Type B pancreatic cell (in vitro differentiated cells): ENCODE results near the gene OSBPL3. TPM values are rescaled to one million over a fixed set of nuclear protein-coding genes. Genes with fewer than 3 reads are reported as not detected.
A peak's percentile ranks its signal among the peaks of the same experiment; 100 is the strongest.

Experiments
- DNase-seq: peaks from one replicate; pipeline ENCODE4 v3.0.0; 2021; ENCODE audit warnings: mixed read lengths; ENCODE audit not compliant: unreplicated experiment; ENCODE audit errors: extremely low spot score
- H3K27ac Mint-ChIP-seq: 2 replicates; pipeline ENCODE4 v1.8.0; 2021; ENCODE audit warnings: mild to moderate bottlenecking, mixed read lengths
- H3K27me3 Mint-ChIP-seq: 2 replicates; pipeline ENCODE4 v1.8.0; 2021; ENCODE audit warnings: mixed read lengths
- H3K36me3 Mint-ChIP-seq: 2 replicates; pipeline ENCODE4 v1.8.0; 2021; ENCODE audit warnings: mixed read lengths
- H3K4me1 Mint-ChIP-seq: one replicate; pipeline ENCODE4 v1.8.0; 2021; ENCODE audit warnings: mixed read lengths; ENCODE audit not compliant: unreplicated experiment
- H3K4me3 Mint-ChIP-seq: 2 replicates; pipeline ENCODE4 v1.8.0; 2021; ENCODE audit warnings: mild to moderate bottlenecking, mixed read lengths
- H3K9me3 Mint-ChIP-seq: 2 replicates; pipeline ENCODE4 v1.8.0; 2021; ENCODE audit warnings: mixed read lengths
- total RNA-seq: library from RNA; stranded (reverse); gene quantifications from 2 replicates; pipeline ENCODE4 v1.2.1, GENCODE V29; 2021; ENCODE audit warnings: low replicate concordance
- TF ChIP-seq, protein P1 (sequence below): fragments of 200-600 bp; sonication (generic); conservative IDR thresholded peaks from 2 replicates; pipeline ENCODE4 v1.5.0; 2021; ENCODE audit warnings: antibody characterized with exemption, mild to moderate bottlenecking

The OSBPL3 gene
- total RNA-seq, 1 donor from 2014 or later = 18.3 TPM

DNA sequence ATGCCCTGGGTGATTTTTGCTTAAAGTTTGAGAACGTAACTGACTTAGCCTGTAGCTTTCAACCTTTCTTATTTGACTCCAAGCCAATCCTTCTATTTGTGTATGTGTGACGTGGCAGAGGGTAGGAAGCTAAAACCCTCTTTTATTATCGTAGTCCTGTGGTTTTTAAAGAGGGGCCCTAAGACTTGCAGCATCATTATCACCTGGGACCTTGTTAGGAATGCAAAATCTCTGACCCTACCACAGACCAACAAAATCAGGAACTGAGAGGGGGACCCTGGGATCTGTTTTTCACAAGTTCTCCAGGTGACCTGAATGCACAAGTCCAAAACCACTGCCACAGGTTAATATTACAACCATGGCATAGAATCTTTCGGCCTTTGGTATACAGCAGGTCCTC is 80.1 kb downstream of the OSBPL3 start:
- TF ChIP-seq, protein P1, sequence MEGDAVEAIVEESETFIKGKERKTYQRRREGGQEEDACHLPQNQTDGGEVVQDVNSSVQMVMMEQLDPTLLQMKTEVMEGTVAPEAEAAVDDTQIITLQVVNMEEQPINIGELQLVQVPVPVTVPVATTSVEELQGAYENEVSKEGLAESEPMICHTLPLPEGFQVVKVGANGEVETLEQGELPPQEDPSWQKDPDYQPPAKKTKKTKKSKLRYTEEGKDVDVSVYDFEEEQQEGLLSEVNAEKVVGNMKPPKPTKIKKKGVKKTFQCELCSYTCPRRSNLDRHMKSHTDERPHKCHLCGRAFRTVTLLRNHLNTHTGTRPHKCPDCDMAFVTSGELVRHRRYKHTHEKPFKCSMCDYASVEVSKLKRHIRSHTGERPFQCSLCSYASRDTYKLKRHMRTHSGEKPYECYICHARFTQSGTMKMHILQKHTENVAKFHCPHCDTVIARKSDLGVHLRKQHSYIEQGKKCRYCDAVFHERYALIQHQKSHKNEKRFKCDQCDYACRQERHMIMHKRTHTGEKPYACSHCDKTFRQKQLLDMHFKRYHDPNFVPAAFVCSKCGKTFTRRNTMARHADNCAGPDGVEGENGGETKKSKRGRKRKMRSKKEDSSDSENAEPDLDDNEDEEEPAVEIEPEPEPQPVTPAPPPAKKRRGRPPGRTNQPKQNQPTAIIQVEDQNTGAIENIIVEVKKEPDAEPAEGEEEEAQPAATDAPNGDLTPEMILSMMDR = no peak
- H3K4me1 Mint-ChIP-seq = no peaks in the 10 kb centered on the region
- no peak overlapping the region for H3K27ac Mint-ChIP-seq
- H3K27me3 Mint-ChIP-seq = no peaks in the 10 kb centered on the region
- H3K9me3 Mint-ChIP-seq = no peaks in the 10 kb centered on the region
- no peaks in the 10 kb centered on the region for H3K36me3 Mint-ChIP-seq
- H3K4me3 Mint-ChIP-seq = no peak overlapping the region
- DNase-seq = no peak

DNA sequence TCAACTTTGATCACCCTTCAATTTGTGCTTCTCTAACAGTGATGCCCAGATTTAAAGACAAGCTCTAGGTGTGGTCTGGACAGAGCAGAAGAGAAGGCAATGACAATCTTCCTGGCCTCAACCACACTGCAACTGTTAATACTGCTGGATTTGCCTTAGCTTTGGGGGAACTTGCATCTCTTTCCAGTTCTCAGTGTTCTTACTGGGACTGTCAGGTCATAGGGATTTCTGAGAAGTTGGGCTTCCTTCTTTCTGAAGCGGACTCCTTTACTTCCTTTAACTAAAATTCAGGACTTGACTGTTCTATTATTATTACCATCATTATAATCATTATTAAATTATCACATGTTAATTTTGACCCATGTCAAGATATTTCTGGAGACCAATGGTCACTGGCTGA is 80.8 kb downstream of the OSBPL3 start:
- Mint-ChIP-seq H3K36me3 (no peaks in the 10 kb centered on the region), H3K9me3 (no peaks in the 10 kb centered on the region), H3K27ac (no peak overlapping the region), H3K27me3 (no peaks in the 10 kb centered on the region), H3K4me1 (no peaks in the 10 kb centered on the region), H3K4me3 (no peak overlapping the region)
- no peak for DNase-seq
- TF ChIP-seq, protein P1 = no peak

DNA sequence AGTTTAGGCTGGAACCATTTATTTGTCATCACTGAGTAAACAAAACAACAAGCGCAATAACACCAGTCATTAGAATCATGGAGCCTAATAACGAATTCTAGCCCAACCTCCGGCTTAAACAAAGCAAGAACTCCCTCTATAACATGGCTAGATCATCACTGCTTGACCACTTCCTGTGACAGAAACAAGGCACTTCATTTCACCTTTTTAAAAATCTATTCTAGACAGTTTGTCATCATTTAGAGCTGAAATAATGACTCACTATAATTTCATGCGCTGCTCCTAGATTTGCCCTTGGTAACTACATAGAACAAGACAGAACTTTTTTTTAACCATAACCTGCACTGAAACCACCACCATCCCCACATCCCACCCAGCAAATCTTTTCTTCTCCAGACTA is 81.3 kb downstream of the OSBPL3 start:
- Mint-ChIP-seq H3K4me1 (no peaks in the 10 kb centered on the region), H3K27ac (no peak overlapping the region), H3K27me3 (no peaks in the 10 kb centered on the region), H3K9me3 (no peaks in the 10 kb centered on the region), H3K4me3 (no peak overlapping the region), H3K36me3 (no peaks in the 10 kb centered on the region)
- no peak for DNase-seq
- TF ChIP-seq, protein P1 = no peak

DNA sequence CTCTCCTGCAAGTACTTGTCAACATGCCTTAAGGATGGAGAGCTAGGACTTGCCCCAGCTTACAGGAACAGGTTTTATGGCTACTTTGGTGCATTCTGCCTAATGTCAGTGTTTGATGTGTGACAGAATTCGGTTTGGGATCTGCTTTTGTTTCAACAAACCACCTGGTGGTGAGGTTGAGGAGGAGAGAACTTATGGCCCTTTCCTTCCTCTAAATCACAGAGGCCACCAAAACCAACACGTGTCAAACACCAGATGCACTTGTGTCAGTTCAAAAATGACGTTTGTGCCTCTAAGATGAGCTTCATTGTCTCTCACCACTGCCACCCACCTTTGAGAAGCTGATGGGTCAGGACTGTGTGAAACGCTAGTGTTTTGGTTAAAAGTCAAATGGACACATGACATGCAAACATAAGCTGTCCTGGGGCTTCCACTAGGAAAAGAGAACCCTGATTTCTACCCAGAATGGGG is 83.9 kb downstream of the OSBPL3 start:
- Mint-ChIP-seq H3K27ac (no peak overlapping the region), H3K4me1 (no peaks in the 10 kb centered on the region)

DNA sequence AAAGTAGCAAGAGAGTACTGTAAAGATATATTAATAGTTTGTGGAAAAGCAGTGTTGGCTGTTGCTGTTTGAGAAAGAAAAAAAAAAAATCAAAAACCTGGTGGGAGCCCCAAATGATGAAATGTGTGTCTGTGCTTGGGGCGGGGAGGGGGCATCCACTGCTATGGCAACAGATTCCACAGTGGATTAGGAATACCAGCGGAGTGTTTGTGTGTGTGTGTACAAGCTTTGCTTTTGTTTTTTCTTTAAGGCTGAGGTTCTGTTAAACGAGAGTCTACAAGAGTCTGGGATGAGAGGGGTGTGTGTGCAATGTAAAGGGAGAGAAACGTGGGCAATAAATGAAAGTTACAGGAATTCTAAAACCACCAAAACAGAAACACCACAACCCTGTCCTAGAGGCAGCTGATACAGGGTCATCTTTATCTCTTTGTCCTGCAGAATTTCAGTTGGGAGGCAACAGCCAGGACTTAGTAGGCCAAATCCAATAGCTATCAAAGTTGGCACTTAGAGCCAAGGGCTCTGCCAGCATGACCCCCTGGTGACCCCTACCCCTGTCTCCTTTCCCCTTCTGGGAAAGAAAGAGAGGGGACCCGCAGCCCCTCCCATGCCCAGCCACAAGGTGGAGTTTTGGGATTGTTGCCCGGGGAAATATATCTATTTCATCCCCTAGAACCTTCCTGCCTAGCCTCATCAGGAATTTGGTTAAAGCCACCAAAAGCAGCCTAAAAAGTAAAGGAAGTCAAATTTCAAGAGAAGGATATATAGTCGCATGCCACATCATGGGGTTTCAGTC is 85.4 kb downstream of the OSBPL3 start:
- no peak overlapping the region for H3K4me3 Mint-ChIP-seq
- TF ChIP-seq, protein P1 = peak; percentile 46
- no peaks in the 10 kb centered on the region for H3K36me3 Mint-ChIP-seq
- no peak overlapping the region for H3K27ac Mint-ChIP-seq
- no peaks in the 10 kb centered on the region for H3K9me3 Mint-ChIP-seq
- H3K4me1 Mint-ChIP-seq = peaks cover 3% of the 10 kb centered on the region
- no peak for DNase-seq
- H3K27me3 Mint-ChIP-seq = no peaks in the 10 kb centered on the region

More for the DNA sequence above, 83.9 kb downstream of the OSBPL3 start:
- Mint-ChIP-seq H3K27me3 (no peaks in the 10 kb centered on the region), H3K4me3 (no peak overlapping the region), H3K36me3 (no peaks in the 10 kb centered on the region), H3K9me3 (no peaks in the 10 kb centered on the region)
- TF ChIP-seq, protein P1 = peak; percentile 12
- DNase-seq = no peak
